HL-60 (cell line): Measurements from ENCODE around the gene MED13L.

ENCODE experiments used
- DNase-seq, 2 experiments: peaks; one replicate each; pipeline ENCODE4 v3.0.0-alpha.2; 2010 to 2020; ENCODE audit warnings: low read depth in 1 of 2, low spot score in 1 of 2
- H3K27ac ChIP-seq: fragments of 250-450 bp; sonication (Bioruptor Pico); replicated peaks from 2 replicates; pipeline ENCODE4 v1.5.1; 2020; ENCODE audit warnings: mild to moderate bottlenecking, moderate library complexity
- H3K27me3 ChIP-seq: fragments of 250-450 bp; sonication (Bioruptor Pico); 2 replicates; pipeline ENCODE4 v1.5.1; 2021; ENCODE audit warnings: mild to moderate bottlenecking, moderate library complexity; ENCODE audit not compliant: insufficient read depth, poor library complexity, severe bottlenecking
- H3K4me3 ChIP-seq: replicated peaks from 2 replicates; pipeline ENCODE4 v1.5.1; 2011; ENCODE audit warnings: mild to moderate bottlenecking, control low read depth, low read length; ENCODE audit not compliant: insufficient read depth
- GABPA ChIP-seq: IDR thresholded peaks from 2 replicates; pipeline ENCODE4 v1.6.1; 2012; ENCODE audit warnings: low read depth
- POLR2AphosphoS5 ChIP-seq: IDR thresholded peaks from 2 replicates; pipeline ENCODE4 v1.6.1; 2012; ENCODE audit warnings: low read depth
- SPI1 ChIP-seq: IDR thresholded peaks from 2 replicates; pipeline ENCODE4 v1.6.1; 2012; ENCODE audit warnings: low read depth, mild to moderate bottlenecking, borderline replicate concordance
- TF ChIP-seq, protein P1 (sequence below): IDR thresholded peaks from 2 replicates; pipeline ENCODE4 v1.6.1; 2012; ENCODE audit warnings: low read depth; ENCODE audit not compliant: insufficient replicate concordance
- TF ChIP-seq, protein P2 (sequence below): IDR thresholded peaks from one replicate; pipeline ENCODE4 v1.5.1; 2011; ENCODE audit warnings: low read length, control low read depth, inconsistent platforms; ENCODE audit not compliant: insufficient read depth

The MED13L gene

DNA sequence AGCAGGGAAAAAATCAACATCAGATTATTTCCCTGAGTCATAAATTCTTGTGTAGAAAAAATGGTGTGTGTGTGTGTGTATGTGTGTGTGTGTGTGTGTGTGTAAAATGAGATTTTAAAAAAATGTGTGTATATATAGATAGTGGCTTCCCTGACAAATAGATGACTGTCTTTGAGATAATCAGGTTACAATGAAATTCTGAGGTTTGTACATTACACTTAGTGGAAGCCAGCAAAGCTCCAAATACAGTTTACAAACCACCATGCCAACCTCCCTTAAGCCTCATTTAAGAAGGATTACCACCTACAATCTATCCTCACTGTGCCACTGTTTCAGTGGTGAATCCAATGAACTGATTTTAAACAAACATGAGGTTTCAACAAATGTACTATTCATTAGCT lies 93.8 kb downstream of the MED13L start:
- no peak for TF ChIP-seq GABPA
- TF ChIP-seq POLR2AphosphoS5 = no peak
- TF ChIP-seq, protein P1, sequence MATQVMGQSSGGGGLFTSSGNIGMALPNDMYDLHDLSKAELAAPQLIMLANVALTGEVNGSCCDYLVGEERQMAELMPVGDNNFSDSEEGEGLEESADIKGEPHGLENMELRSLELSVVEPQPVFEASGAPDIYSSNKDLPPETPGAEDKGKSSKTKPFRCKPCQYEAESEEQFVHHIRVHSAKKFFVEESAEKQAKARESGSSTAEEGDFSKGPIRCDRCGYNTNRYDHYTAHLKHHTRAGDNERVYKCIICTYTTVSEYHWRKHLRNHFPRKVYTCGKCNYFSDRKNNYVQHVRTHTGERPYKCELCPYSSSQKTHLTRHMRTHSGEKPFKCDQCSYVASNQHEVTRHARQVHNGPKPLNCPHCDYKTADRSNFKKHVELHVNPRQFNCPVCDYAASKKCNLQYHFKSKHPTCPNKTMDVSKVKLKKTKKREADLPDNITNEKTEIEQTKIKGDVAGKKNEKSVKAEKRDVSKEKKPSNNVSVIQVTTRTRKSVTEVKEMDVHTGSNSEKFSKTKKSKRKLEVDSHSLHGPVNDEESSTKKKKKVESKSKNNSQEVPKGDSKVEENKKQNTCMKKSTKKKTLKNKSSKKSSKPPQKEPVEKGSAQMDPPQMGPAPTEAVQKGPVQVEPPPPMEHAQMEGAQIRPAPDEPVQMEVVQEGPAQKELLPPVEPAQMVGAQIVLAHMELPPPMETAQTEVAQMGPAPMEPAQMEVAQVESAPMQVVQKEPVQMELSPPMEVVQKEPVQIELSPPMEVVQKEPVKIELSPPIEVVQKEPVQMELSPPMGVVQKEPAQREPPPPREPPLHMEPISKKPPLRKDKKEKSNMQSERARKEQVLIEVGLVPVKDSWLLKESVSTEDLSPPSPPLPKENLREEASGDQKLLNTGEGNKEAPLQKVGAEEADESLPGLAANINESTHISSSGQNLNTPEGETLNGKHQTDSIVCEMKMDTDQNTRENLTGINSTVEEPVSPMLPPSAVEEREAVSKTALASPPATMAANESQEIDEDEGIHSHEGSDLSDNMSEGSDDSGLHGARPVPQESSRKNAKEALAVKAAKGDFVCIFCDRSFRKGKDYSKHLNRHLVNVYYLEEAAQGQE = no peak
- TF ChIP-seq, protein P2, sequence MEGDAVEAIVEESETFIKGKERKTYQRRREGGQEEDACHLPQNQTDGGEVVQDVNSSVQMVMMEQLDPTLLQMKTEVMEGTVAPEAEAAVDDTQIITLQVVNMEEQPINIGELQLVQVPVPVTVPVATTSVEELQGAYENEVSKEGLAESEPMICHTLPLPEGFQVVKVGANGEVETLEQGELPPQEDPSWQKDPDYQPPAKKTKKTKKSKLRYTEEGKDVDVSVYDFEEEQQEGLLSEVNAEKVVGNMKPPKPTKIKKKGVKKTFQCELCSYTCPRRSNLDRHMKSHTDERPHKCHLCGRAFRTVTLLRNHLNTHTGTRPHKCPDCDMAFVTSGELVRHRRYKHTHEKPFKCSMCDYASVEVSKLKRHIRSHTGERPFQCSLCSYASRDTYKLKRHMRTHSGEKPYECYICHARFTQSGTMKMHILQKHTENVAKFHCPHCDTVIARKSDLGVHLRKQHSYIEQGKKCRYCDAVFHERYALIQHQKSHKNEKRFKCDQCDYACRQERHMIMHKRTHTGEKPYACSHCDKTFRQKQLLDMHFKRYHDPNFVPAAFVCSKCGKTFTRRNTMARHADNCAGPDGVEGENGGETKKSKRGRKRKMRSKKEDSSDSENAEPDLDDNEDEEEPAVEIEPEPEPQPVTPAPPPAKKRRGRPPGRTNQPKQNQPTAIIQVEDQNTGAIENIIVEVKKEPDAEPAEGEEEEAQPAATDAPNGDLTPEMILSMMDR = no peak
- no peak for TF ChIP-seq SPI1
- no peak for DNase-seq
- Histone ChIP-seq H3K4me3 (no peak overlapping the region), H3K27me3 (no peaks in the 10 kb centered on the region), H3K27ac (no peak overlapping the region)

DNA sequence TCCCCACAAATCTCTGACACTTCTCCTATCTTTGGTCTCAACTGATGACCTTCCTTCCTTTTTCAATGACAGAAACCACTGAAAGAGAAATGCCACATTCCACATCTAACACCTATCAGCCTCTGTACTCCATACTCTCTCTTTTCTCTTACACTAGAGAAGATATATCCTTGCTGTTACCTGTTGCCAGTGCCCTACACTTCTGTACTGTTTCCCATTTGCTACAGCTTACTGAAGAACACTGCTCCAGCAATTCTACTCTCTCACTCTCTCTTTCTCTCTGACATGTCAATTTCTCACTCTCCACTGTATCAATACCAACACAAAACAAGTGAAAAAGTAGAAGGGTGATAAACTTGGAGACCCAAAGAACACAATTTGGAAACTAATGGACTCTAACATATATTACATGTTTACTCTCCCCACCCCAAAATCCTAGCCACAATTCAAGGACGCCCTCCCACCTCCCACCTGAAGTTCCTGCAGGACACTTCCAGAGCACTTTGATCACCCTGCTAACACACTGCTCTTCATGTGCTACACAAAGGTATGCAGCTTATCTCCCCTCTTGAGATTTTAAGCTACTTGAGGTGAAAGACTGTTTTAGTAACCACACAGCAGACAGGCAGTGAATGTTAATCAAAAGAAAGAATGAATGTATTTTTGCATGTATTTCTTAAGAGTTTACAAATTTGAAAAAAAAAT lies 95.0 kb downstream of the MED13L start:
- no peak overlapping the region for H3K27ac ChIP-seq
- no peaks in the 10 kb centered on the region for H3K27me3 ChIP-seq
- no peak for DNase-seq
- TF ChIP-seq, protein P1 = no peak
- TF ChIP-seq SPI1 (no peak), GABPA (no peak), POLR2AphosphoS5 (no peak)
- TF ChIP-seq, protein P2 = no peak
- no peak overlapping the region for H3K4me3 ChIP-seq

DNA sequence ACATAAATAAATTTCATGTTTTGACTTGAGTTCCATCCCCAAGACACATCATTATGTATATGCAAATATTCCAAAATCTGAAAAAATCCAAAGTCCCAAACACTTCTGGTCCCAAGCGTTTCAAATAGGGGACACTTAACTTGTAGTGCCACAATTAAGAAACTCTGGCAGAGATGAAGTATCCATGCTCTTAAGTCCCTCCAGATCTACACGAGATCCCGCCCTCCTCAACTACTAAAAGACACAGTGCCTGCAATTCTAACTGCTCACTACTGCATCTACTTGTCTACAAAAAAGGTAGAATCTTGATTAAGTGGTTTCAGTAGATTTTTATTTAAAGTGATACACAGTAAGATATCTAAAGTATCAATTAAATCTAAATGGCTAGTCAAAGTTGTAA lies 97.0 kb downstream of the MED13L start:
- no peak overlapping the region for H3K27ac ChIP-seq
- no peak for DNase-seq
- H3K27me3 ChIP-seq = no peaks in the 10 kb centered on the region
- TF ChIP-seq, protein P2 = no peak
- TF ChIP-seq POLR2AphosphoS5 = no peak
- TF ChIP-seq GABPA = no peak
- TF ChIP-seq, protein P1 = no peak
- TF ChIP-seq SPI1 = no peak
- H3K4me3 ChIP-seq = no peak overlapping the region
